HG02885 (cell line): ENCODE results near the gene RBMS1.

ENCODE experiments used
- ATAC-seq: cut with Tn5 transposase; IDR thresholded peaks from one replicate; pipeline ENCODE4 v1.9.1; 2021; ENCODE audit warnings: mild to moderate bottlenecking; ENCODE audit not compliant: unreplicated experiment, poor library complexity

Gene RBMS1

DNA sequence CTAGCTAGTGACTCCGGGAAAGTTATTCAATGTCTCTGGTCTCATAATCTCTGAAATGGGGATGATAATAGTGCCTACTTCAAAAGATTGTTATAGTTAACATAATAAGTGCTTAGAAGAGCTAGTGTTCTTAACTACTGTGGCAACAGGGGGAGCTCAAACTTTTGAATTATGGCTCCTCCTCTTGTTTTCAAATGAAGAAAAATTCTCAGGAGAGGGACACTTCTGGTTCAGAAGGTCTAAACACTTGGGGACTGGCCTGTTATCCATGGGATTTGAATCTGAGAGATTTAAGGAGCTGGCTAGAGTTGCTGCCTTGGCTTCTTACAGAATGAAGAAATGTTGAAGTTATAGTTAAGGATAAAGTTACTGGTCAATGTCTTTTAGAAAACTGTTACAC lies 201.4 kb downstream of the RBMS1 start:
- ATAC-seq, result no peak

DNA sequence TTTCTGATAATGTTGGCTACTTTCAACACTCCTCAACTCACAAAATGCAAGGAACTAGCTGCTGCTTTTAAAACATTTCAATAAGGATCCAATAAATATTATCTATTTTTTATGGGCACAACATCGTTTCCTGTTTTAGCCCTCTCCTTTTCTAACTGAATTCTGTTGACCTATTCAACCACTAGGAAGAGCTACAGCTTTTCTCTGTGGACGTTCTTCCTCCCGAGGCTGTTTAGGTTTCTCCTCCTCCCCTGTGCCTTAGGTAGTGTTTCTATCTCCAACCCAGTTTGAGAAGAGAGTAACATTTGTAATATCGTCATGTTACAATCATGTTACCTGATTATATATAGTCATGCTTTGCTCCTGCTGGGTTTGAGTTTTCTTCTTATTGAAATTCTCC lies 202.2 kb downstream of the RBMS1 start:
- ATAC-seq, result no peak

DNA sequence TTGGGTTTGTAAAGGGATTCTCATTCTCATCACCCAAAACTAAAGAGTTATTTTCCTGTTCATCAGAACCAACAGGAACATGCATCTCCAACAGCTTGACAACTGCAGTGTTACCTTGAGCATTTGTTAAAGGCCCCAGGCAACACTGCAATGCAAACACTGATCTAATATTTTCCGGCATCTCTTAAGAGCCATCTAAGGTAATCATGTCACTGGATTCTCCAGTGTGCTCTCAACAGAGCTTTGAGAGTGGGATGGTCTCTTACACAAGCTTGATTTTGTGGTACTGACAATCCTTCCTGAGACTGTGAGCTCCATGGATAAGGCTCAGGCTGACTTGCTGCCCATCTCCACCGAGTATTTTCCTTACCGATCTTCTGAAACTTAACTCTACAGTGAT lies 203.0 kb downstream of the RBMS1 start:
- no peak for ATAC-seq

DNA sequence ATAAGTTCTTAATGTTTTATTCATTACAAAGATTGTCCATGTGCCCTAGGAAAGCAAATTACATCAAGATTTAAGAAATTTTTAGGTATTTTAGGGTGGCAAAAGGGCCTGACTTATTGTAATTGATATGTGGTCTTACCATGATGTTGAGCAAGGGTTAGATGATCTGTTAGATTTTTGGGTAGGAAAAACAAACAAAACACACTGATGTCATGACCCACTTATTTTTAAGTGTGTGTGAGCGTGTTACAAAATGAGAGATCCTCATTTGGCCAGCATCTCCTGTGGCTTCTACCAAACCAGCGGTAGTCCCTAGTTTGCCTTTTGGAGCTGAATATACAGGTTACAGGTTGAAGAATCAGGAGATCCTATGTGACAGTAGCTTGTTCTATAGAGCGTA lies 203.8 kb downstream of the RBMS1 start:
- no peak for ATAC-seq

DNA sequence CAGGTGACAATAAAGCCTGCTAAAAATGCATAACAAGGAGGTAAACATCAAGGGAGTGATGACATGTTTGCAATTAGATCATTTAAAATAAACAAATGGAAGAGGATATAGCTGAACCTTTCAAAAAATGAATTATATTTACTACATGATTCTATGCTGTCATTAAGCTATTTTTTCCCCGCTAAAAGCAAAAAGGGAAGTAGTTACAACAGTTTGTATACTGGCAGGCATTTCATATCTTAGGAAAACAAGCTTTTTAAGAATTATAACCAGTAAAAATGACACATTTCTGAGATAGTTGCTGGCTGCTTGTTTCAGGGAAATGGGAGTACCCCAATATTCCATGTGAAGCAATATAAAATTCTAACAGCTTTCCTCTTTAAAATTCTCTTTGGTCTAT lies 204.5 kb downstream of the RBMS1 start:
- no peak for ATAC-seq

DNA sequence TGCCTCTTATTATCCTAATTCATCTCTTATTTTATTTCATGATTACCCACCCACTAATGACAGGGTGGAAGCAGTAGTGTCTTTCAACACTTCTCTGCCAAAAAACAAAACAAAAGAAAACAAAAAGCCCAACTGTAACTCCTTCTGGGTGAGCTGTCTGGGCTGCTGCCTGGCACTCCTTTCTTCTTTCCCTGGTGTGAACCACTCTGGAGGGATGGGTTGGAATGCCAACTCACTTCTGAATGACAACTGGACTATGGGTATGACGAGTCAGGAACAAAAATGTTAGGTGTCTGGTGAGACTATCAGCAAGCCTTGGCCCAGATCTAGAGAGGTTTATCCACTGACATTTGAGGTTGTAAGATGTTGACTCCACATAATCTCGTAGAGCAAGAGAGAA lies 205.3 kb downstream of the RBMS1 start:
- no peak for ATAC-seq

DNA sequence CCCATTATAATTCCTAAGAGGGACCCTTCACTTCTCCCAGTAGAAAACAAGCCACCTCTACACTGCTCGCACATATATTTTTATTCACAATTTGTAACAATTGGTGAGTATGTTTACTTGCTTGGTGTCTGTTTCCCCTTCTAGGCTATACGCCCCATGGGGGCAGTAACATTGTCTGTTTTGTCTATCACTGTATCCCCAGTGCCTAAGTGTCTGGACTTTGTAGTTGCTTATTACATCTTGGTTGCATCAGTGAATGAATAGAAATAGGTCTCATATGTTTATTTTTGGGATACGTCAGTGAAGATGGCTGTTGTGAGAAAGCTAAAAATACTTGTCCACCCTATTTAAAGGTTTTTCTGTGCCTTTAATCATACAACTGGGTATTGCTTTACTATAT lies 206.1 kb downstream of the RBMS1 start:
- no peak for ATAC-seq

DNA sequence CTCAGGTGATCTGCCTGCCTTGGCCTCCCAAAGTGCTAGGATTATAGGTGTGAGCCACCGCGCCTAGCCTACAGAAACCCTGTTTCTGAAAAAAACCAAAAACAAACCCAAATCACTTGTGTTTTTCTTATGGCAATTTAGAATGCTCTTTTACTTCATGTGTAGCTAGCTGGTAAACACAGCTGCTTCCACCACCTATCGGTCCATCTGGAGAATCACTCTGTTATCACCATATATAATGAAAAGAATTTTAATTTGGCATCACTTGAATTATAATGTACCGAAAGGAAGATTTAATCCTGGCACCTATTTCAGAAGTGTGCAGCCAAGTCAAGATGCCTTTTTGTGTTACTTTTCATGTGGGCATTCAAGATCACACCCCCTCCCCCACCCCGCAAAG lies 207.1 kb downstream of the RBMS1 start:
- ATAC-seq, result no peak

DNA sequence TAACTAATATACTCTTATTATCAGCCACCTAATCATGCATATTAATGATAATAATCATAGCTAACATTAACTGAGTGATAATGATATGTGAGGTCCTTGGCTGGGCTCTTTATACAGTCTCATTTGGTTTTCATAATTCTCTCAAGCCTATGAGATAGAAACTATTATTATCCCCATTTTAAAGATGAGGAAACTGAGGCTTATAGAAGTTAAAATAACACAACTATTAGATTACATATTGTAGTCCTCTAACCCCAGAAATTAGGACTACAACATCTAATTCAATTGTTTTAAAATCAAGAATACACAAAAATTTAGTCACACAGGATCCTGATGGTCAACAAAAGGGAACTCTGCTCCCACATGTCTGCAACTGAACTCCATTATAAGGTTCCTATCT lies 209.9 kb downstream of the RBMS1 start:
- no peak for ATAC-seq

DNA sequence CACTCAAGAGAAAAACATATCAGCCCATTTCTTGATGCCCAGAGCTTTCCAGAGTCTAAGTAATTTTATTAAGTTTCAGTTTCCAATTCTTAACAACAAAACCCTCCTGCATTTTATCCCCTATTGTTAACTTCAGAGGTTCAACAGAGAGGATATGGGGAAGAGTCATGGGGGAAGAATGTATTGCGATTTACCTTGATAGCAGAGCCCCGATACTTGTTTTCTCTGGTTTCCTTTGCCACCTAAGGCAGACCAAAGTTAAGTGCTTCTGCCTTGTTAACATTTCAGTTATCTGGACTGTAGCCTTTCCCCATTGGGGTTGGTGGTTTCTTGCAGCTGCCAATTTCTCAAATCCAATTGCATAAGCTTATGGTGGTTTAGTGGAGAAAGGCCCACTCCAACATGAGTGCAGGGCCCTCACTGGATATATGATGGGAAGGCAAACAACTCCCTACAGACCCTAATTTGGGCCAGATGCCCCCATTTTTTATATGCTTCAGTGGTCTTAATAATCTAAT lies 211.5 kb downstream of the RBMS1 start:
- ATAC-seq, result no peak

DNA sequence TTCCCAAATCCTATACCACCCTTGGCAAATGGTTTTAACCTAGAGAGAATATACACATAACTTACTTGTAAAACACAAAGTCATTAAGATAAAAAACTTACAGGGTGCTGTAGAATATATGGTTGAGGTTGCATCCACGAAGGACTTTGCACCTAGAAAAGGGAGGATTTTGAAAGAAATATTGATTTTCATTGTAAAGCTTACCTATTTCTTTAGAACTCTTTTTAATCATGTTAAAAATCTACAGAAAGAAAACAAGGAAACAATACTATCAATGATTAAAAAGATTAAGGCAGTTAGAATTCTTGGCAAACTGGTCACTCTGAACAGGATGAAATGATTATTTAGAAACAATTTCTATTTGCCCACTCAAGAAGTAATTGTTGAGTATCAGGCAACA lies 212.4 kb downstream of the RBMS1 start:
- ATAC-seq, result no peak

DNA sequence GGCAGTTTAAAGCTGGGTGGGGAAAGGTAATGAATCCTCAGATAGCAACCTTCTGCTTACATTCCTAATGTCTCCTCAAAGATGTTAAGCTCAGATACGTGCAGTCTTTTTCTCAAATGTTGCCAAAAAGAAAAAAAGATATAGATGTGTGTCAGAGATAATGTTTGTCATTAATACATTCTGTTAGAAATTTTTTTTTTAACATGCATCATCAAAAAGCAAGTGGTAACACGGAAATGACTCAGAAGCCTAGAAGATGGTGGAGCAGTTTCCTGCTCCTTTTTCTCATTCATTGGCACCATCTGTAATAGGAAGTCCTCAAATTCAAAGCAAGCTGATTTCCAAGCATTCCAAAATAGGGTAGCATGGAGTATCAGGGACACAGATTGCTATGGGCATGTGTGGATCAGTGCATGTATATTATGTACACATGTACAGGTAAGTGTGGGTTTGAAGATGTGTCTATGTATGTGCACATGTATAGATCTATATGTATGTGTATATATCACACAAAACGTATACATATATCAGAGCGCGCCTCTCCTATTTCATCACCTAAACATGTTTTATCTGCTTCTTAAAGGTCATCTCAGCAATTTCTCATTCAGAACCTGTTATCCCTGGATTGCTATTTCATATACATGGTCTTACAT lies 213.7 kb downstream of the RBMS1 start:
- no peak for ATAC-seq

DNA sequence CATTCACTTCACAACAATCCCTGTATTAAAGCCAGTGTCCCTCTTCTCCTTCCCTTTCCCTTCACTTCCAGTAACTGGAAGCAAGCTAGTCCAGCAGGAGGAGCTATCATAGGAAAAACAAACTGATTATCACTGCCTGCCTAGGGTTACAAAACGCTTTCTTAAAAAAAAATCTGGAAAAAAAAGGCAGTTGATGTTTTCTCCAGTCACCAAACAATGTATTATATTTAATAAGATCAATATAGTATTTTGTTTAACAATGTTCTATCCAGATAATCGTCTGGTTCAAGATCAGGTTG lies 214.8 kb downstream of the RBMS1 start:
- no peak for ATAC-seq

DNA sequence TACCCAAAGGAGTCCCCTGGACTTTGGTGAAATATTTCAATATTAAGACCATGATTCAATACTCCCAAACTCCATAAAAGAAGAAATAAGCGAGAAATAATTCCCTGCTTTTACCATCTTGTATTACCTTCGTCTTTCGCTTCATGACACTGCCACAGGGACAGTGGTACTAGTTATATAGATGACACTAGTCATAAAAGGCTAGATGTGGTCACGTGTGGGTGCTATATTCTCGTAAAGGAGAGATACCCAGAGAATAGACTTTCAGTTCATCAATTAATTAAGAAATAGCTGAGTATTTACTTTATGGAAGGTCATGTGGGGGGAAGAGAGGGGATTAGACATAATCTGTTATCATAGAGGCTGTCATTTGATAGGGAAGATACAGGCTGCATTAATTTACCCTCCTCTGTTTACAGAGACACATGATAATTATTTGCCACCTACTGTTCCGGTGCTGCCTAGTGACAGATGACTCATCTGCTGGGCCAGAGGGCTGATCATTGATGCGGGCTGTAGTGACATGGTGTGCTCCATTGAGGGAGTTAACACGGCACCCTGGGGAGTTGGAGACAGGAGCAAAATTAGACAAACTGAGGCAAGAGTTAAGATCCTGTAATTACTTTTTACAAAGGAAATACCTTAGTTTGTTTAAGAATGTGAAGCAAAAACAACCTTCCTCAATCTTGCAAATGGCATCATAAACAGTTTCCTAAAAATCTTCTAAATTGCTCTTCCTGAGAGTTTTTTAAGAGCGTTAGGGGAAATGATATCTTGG lies 215.3 kb downstream of the RBMS1 start:
- ATAC-seq, result peak; percentile 85

DNA sequence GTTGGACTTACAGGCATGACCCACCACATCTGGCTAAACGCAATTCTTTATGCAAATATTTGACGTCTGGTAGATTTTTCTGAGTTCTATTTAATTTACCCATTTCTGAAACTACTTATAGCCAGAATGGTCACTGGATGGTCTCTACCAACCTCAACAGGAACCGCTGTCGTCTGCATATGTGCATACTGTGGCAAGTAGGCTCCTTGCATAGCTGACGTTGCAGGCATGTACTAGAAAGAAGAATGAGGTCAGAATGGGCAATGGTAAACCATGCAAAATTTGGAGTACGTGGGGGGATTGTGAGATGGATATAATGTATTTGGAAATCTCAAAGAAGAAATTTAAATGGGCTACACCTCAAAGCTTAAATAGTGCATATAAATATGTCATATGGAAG lies 216.5 kb downstream of the RBMS1 start:
- no peak for ATAC-seq

DNA sequence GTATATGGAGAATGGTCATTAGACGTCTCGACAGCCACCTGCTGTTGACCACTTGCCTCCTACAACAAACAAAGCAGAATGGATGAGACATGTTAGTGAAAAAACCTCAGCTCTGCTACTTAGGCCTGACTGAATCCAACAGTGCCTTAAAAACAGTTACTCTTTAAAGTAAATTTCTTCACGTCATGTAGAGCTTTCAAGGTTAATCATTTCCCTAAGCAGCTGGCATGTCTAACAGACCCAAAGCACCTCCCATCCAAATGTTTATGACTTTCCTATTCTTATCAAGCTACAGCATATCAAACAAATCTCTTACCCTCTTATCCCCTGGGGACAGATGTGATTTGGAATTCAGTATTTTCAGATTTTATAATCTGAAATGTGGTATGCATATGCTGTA lies 218.0 kb downstream of the RBMS1 start:
- ATAC-seq, result no peak

DNA sequence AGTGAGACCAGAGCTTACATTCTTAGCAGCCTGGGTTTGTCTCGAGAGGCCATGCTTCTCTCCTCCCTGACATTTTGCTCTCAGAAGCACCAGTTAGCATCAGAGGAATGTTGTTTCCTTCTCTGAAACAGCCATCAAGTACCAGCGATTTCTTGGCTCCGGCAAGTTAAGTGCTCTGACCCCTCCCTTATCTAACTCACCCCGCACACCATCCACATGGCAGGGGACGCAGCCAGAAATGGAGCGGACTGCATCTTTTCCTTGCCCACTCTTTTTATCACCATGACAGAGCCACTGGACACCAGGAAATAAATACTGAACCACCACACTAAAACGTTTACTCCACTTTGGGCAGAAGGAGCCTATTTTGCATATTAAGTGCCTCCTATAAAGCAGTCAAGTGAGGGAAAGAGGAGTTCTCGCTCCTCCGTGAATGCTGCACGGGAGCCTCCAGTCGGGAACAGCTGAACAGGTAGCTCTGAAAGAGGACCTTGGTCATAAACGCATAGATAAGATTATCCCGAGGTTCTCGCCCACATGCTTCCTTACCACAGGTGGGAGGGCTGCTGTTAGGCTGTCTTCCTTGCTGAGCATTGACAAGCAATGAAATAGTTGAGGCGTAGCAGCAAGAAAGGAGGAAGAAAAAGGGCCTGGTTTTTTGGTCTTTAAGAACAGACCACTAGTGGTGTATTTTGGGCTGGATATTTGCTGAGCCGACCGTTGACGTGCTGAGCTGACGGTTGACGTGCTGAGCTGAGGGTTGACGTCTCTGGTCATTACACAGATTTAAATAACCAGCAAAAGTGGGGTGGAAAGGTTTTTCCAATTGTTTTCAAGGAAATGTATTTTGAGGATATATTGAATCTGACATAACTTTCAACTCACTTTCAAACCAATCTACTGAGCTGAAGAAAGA lies 222.2 kb downstream of the RBMS1 start:
- ATAC-seq, result no peak

DNA sequence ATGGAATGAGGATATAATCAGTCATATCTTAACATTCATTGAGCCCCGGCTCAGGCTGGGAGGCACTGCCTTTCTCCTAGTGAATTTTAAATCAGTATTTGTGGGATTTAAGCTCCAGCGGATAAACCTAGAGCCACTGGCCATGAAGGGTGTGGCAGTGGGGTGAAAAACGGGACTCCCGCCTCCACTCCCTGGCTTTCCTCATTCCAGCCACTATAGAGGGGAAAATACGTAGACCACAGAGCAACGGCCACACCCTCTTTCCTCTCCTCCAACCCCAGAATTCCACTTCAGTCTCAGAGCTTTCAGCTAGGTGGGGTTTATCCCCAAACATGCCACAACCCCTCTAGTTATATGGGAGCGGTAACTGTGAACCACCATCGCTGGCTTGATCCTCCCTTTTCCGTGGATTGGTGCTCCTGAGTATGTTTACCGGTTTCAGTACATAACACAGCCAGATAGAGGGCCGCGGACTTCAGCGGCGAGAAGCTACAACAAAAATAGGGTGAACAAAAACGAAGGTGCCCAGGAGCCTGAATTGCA lies 223.0 kb downstream of the RBMS1 start:
- no peak for ATAC-seq

DNA sequence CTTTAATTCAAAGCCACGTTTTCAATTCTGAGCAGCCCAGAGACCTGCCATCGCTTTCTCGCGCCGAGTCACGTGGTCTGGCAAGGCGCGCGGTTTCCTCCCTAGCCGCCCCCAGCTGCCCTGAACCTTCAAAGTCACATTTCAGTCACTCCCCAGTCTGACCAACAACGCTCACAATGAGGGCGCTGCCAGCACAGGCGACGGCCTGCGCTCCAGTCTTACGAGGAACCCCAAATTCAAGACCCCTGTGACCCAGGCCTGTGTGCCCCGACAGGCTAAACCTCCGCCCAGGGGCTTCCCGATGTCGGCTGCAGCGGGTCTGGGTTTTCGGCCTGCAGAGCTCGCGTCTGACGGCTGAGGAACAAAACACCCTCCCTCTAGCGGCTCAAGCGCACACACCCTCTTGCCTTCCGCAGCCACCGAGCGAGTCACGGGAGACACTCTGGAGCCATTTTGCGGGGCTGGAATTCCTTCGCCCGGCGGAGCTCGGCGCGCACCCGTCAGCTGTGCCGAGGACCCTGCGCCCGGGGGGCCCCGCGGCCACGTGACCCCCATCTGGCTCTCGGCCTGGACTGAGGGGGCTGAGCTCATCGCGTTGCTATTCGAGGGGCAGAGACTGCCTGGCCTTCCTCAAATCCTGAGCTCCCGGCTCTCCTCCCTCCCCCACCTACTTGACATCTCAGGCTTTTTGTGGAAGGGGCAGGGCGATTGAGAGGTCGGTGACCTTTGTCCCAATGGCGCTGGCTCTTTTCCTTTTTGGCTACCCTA lies 223.6 kb downstream of the RBMS1 start:
- peak; percentile 92 for ATAC-seq

DNA sequence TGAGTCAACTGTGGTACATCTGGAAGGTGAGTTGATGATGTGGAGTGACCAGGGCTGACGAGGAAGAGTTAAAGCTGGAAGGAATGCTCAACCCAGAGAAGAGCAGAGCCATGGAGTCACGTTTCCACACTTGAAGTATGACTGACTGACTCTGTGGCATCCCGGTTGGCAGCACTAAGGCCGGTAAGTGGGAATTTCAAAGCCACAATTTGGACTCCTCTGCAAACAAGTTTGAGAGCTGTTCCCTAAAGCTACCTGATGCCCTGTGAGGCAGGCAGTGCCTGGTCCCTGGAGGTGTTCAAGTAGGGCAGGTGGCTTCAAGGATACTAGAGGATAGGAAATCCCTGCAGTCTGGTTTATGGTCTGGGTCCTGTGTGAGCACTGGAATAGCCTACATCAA lies 224.2 kb downstream of the RBMS1 start:
- ATAC-seq, result no peak
